ENCODE measurements around the gene GALNS.

Gene GALNS

DNA sequence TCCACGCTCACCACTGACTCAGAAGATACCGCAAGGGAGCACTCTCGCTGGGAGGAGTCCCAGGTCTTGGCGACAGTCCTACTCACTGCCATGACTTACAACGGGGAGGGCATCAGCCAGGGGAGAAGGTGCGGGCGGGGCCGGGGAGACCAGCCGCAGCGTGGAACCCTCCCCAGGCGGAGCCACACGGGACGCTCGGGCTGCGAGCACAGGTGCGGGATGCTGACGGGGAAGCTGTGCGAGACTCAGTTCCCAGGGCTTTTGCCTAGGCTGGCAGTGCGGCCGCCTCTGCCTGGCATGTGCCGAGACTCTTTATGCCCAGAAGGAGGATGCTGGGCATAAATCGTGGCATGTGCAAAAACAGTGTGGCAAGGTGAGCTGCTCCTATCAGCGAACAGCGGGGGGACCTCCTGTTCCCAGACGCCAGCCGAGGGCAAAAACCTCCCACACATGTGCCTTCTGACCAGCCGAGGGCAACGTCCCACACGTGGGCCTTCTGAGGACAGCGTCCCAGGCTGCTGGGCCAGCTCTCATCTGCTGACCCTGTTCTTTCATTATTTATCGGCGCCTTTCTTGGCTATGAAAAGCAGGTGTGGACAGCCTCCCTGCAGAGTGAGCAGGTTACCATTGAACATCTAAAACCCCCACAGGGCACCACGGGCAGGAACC is 6.1 kb downstream of the GALNS start:
- CTCF ChIA-PET: interaction anchor here (1.2 kb wide), 1 partner anchor 33 kb away, joined by 3 read pairs; no protein-coding TSS in a partner anchor
- Histone ChIP-seq H3K27me3 (replicated peaks in 2 of 5; ENCODE audit: control insufficient read depth in 4 of 5, insufficient read depth in 5 of 5, low read length in 4 of 5) (no peaks in the 10 kb centered on the region), H3K36me3 (ENCODE audit: control insufficient read depth in 4 of 4, insufficient read depth in 4 of 4, low read length in 3 of 4) (peaks cover 0 to 12% (median 4%) of the 10 kb centered on the region in 4 experiments), H3K4me3 (ENCODE audit: control insufficient read depth in 1 of 7, extremely low read depth in 1 of 7, insufficient read depth in 4 of 7, low read depth in 2 of 7, low read length in 6 of 7) (no peak overlapping the region), H3K9me3 (ENCODE audit: control extremely low read depth in 1 of 5, control insufficient read depth in 4 of 5, insufficient read depth in 2 of 5, low read depth in 1 of 5, low read length in 4 of 5) (no peaks in the 10 kb centered on the region), H3K4me1 (ENCODE audit: control extremely low read depth in 1 of 4, control insufficient read depth in 4 of 4, insufficient read depth in 4 of 4, low read length in 3 of 4) (peaks cover 3 to 25% (median 15%) of the 10 kb centered on the region in 4 experiments), H3K27ac (ENCODE audit: insufficient read depth in 1 of 2, low read depth in 1 of 2, low read length in 2 of 2, poor library complexity in 1 of 2, severe bottlenecking in 2 of 2) (no peak overlapping the region)
- POLR2A ChIA-PET: no interaction called here
- 94% methylated on average over 31 of the region's 33 CpGs for WGBS (ENCODE audit: insufficient coverage)
- DNase-seq: no peak

DNA sequence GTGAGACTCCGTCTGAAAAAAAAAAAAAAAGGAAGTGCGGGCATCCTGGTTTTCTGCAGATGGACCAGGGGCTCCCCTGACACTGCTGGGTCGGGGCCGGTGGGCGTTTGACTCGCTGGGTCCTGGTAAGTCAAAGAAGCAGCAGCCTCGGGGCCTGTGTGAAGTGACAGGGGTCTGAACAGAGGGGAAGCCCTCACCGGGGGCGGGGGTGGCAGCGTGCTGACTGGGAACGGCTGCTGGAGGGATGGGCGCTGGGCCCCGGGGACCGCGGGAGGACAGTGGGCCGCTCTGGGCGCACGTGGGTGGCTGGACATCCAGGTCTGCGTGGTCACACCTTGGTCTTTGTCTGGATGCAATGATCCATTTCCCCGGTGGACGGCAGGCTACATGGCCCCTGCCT is 8.2 kb downstream of the GALNS start:
- Histone ChIP-seq H3K27ac (ENCODE audit: insufficient read depth in 1 of 2, low read depth in 1 of 2, low read length in 2 of 2, poor library complexity in 1 of 2, severe bottlenecking in 2 of 2) (no peak overlapping the region), H3K36me3 (ENCODE audit: control insufficient read depth in 4 of 4, insufficient read depth in 4 of 4, low read length in 3 of 4) (peaks cover 0 to 12% (median 3%) of the 10 kb centered on the region in 4 experiments), H3K4me3 (ENCODE audit: control insufficient read depth in 1 of 7, extremely low read depth in 1 of 7, insufficient read depth in 4 of 7, low read depth in 2 of 7, low read length in 6 of 7) (no peak overlapping the region), H3K27me3 (replicated peaks in 2 of 5; ENCODE audit: control insufficient read depth in 4 of 5, insufficient read depth in 5 of 5, low read length in 4 of 5) (no peaks in the 10 kb centered on the region), H3K9me3 (ENCODE audit: control extremely low read depth in 1 of 5, control insufficient read depth in 4 of 5, insufficient read depth in 2 of 5, low read depth in 1 of 5, low read length in 4 of 5) (no peaks in the 10 kb centered on the region), H3K4me1 (ENCODE audit: control extremely low read depth in 1 of 4, control insufficient read depth in 4 of 4, insufficient read depth in 4 of 4, low read length in 3 of 4) (peaks cover 0 to 4% (median 0%) of the 10 kb centered on the region in 4 experiments)
- no peak for DNase-seq
- 95% methylated on average over 20 of the region's 21 CpGs for WGBS (ENCODE audit: insufficient coverage)
- ChIA-PET CTCF (no interaction called here), POLR2A (no interaction called here)

DNA sequence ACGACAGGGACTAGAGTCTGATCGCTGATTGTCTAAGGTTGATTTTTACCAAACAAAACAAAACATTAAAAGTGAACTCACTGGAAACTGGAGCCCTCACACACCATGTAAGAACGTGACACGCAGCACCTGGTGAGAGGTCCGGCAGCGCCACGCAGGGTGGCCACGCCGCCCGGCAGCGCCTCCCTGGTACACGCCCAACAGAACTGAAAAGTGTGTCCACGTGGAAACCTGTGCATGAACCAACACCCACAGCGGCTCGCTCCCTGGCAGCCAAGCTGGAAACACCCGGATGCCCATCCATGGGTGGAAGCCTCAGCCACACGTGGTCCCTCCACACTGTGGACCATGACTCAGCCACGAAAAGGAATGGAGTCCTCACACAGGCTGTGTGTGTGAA is 9.1 kb downstream of the GALNS start:
- no peak for DNase-seq
- no peaks in the 10 kb centered on the region for H3K9me3 ChIP-seq (ENCODE audit: control extremely low read depth in 1 of 5, control insufficient read depth in 4 of 5, insufficient read depth in 2 of 5, low read depth in 1 of 5, low read length in 4 of 5)
- H3K36me3 ChIP-seq (ENCODE audit: control insufficient read depth in 4 of 4, insufficient read depth in 4 of 4, low read length in 3 of 4): peaks cover 0 to 16% (median 6%) of the 10 kb centered on the region in 4 experiments
- H3K4me3 ChIP-seq (ENCODE audit: control insufficient read depth in 1 of 7, extremely low read depth in 1 of 7, insufficient read depth in 4 of 7, low read depth in 2 of 7, low read length in 6 of 7): no peak overlapping the region
- H3K27me3 ChIP-seq (replicated peaks in 2 of 5; ENCODE audit: control insufficient read depth in 4 of 5, insufficient read depth in 5 of 5, low read length in 4 of 5): no peaks in the 10 kb centered on the region
- H3K4me1 ChIP-seq (ENCODE audit: control extremely low read depth in 1 of 4, control insufficient read depth in 4 of 4, insufficient read depth in 4 of 4, low read length in 3 of 4): no peaks in the 10 kb centered on the region
- ChIA-PET CTCF (no interaction called here), POLR2A (no interaction called here)
- 98% methylated on average over 18 of the region's 18 CpGs for WGBS (ENCODE audit: insufficient coverage)
- H3K27ac ChIP-seq (ENCODE audit: insufficient read depth in 1 of 2, low read depth in 1 of 2, low read length in 2 of 2, poor library complexity in 1 of 2, severe bottlenecking in 2 of 2): no peak overlapping the region

GRCh38 chr16:88846088-88846487 is 10.7 kb downstream of the GALNS start:
- WGBS (ENCODE audit: insufficient coverage): 100% methylated on average over 9 of the region's 9 CpGs
- Histone ChIP-seq H3K4me3 (ENCODE audit: control insufficient read depth in 1 of 7, extremely low read depth in 1 of 7, insufficient read depth in 4 of 7, low read depth in 2 of 7, low read length in 6 of 7) (no peak overlapping the region), H3K27ac (ENCODE audit: insufficient read depth in 1 of 2, low read depth in 1 of 2, low read length in 2 of 2, poor library complexity in 1 of 2, severe bottlenecking in 2 of 2) (no peak overlapping the region), H3K27me3 (replicated peaks in 2 of 5; ENCODE audit: control insufficient read depth in 4 of 5, insufficient read depth in 5 of 5, low read length in 4 of 5) (no peaks in the 10 kb centered on the region), H3K9me3 (ENCODE audit: control extremely low read depth in 1 of 5, control insufficient read depth in 4 of 5, insufficient read depth in 2 of 5, low read depth in 1 of 5, low read length in 4 of 5) (no peaks in the 10 kb centered on the region), H3K36me3 (ENCODE audit: control insufficient read depth in 4 of 4, insufficient read depth in 4 of 4, low read length in 3 of 4) (peaks cover 0 to 15% (median 6%) of the 10 kb centered on the region in 4 experiments), H3K4me1 (ENCODE audit: control extremely low read depth in 1 of 4, control insufficient read depth in 4 of 4, insufficient read depth in 4 of 4, low read length in 3 of 4) (no peaks in the 10 kb centered on the region)
- POLR2A ChIA-PET: interaction anchor here (0.8 kb wide), 1 partner anchor 9 kb away, joined by 3 read pairs; no protein-coding TSS in a partner anchor
- DNase-seq: no peak
- CTCF ChIA-PET: interaction anchor here (1.2 to 1.9 kb wide), 4 partner anchors 11 to 122 kb away, joined by 3 to 6 read pairs (median 4); partner anchors contain the start of genes GALNS and TRAPPC2L

DNA sequence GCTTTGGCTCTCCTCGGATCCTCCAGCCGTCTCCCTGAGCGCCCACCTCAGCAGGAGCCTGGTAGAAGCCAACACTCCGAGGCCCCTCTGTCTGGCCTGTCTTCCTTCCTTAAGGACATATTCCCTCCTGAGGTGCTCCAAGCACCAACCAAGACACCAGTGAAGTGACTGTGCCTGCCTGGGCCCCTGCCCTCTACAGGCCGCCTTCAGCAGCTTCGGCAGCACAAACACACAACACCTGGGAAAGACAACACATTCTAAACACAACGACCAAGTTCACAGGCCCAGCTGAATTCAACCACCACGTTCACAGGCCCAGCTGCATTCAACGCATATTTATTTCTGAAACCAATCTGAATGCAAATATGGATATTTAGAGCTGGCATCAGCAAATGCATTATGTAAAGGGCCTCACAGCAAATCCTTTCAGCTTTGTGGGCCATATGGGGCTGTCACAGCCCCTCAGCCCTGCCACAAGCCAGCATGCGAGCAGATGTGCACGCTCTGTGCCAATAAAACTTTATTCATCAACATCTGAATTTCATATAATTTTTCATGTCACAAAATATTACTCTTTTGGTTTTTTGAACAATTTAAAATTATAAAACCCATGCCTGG is 12.2 kb downstream of the GALNS start:
- WGBS (ENCODE audit: insufficient coverage): 95% methylated on average over 10 of the region's 11 CpGs
- Histone ChIP-seq H3K9me3 (ENCODE audit: control extremely low read depth in 1 of 5, control insufficient read depth in 4 of 5, insufficient read depth in 2 of 5, low read depth in 1 of 5, low read length in 4 of 5) (no peaks in the 10 kb centered on the region), H3K27me3 (replicated peaks in 2 of 5; ENCODE audit: control insufficient read depth in 4 of 5, insufficient read depth in 5 of 5, low read length in 4 of 5) (no peaks in the 10 kb centered on the region), H3K36me3 (ENCODE audit: control insufficient read depth in 4 of 4, insufficient read depth in 4 of 4, low read length in 3 of 4) (peaks cover 0 to 19% (median 11%) of the 10 kb centered on the region in 4 experiments), H3K4me1 (ENCODE audit: control extremely low read depth in 1 of 4, control insufficient read depth in 4 of 4, insufficient read depth in 4 of 4, low read length in 3 of 4) (no peaks in the 10 kb centered on the region), H3K27ac (ENCODE audit: insufficient read depth in 1 of 2, low read depth in 1 of 2, low read length in 2 of 2, poor library complexity in 1 of 2, severe bottlenecking in 2 of 2) (no peak overlapping the region), H3K4me3 (ENCODE audit: control insufficient read depth in 1 of 7, extremely low read depth in 1 of 7, insufficient read depth in 4 of 7, low read depth in 2 of 7, low read length in 6 of 7) (no peak overlapping the region)
- ChIA-PET POLR2A (no interaction called here), CTCF (no interaction called here)
- DNase-seq: no peak

DNA sequence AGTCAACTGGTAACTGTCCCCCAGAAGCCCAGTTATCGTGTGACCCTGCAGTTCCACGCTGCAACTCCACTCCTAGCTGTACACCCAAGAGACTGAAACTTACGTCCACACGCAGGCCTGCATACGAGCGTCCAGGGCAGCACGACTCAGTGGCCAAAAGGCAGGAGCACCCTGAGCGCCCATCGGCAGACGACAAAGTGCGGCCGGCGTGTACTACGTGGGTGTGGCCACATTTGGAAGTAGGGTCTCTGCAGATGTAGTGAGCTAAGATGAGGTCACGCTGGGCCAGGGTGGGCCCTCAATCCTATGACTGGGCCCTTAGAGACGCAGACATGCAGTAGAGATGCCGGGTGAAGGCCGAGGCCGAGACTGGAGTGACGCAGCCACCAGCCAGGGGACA is 13.5 kb downstream of the GALNS start:
- Histone ChIP-seq H3K4me1 (ENCODE audit: control extremely low read depth in 1 of 4, control insufficient read depth in 4 of 4, insufficient read depth in 4 of 4, low read length in 3 of 4) (no peaks in the 10 kb centered on the region), H3K4me3 (ENCODE audit: control insufficient read depth in 1 of 7, extremely low read depth in 1 of 7, insufficient read depth in 4 of 7, low read depth in 2 of 7, low read length in 6 of 7) (no peak overlapping the region), H3K9me3 (ENCODE audit: control extremely low read depth in 1 of 5, control insufficient read depth in 4 of 5, insufficient read depth in 2 of 5, low read depth in 1 of 5, low read length in 4 of 5) (no peaks in the 10 kb centered on the region), H3K27ac (ENCODE audit: insufficient read depth in 1 of 2, low read depth in 1 of 2, low read length in 2 of 2, poor library complexity in 1 of 2, severe bottlenecking in 2 of 2) (no peak overlapping the region), H3K27me3 (replicated peaks in 2 of 5; ENCODE audit: control insufficient read depth in 4 of 5, insufficient read depth in 5 of 5, low read length in 4 of 5) (no peaks in the 10 kb centered on the region), H3K36me3 (ENCODE audit: control insufficient read depth in 4 of 4, insufficient read depth in 4 of 4, low read length in 3 of 4) (peaks cover 0 to 22% (median 15%) of the 10 kb centered on the region in 4 experiments)
- 97% methylated on average over 20 of the region's 20 CpGs for WGBS (ENCODE audit: insufficient coverage)
- DNase-seq: no peak
- CTCF ChIA-PET: no interaction called here
- POLR2A ChIA-PET: no interaction called here

GRCh38 chr16:88842806-88843205 is 13.9 kb downstream of the GALNS start:
- Histone ChIP-seq H3K4me1 (ENCODE audit: control extremely low read depth in 1 of 4, control insufficient read depth in 4 of 4, insufficient read depth in 4 of 4, low read length in 3 of 4) (no peaks in the 10 kb centered on the region), H3K4me3 (ENCODE audit: control insufficient read depth in 1 of 7, extremely low read depth in 1 of 7, insufficient read depth in 4 of 7, low read depth in 2 of 7, low read length in 6 of 7) (no peak overlapping the region), H3K36me3 (ENCODE audit: control insufficient read depth in 4 of 4, insufficient read depth in 4 of 4, low read length in 3 of 4) (peaks cover 0 to 21% (median 14%) of the 10 kb centered on the region in 4 experiments), H3K27me3 (replicated peaks in 2 of 5; ENCODE audit: control insufficient read depth in 4 of 5, insufficient read depth in 5 of 5, low read length in 4 of 5) (no peaks in the 10 kb centered on the region), H3K9me3 (ENCODE audit: control extremely low read depth in 1 of 5, control insufficient read depth in 4 of 5, insufficient read depth in 2 of 5, low read depth in 1 of 5, low read length in 4 of 5) (no peaks in the 10 kb centered on the region), H3K27ac (ENCODE audit: insufficient read depth in 1 of 2, low read depth in 1 of 2, low read length in 2 of 2, poor library complexity in 1 of 2, severe bottlenecking in 2 of 2) (no peak overlapping the region)
- POLR2A ChIA-PET: no interaction called here
- DNase-seq: no peak
- CTCF ChIA-PET: no interaction called here
- 98% methylated on average over 24 of the region's 25 CpGs for WGBS (ENCODE audit: insufficient coverage)

All from common myeloid progenitor, CD34-positive (primary cell).